Stimulated activated CD4-positive, alpha-beta T cell treated with anti-CD3 and anti-CD28 coated beads, TNF-alpha, amount 100 ng/mL, for 24 hours (primary cell): Measurements from ENCODE around the gene ATP2B1.

Source experiments
- DNase-seq, 3 experiments: peaks; one replicate each; pipeline ENCODE4 v3.0.0-alpha.2; 2020; ENCODE audit warnings: low read depth in 3 of 3

The ATP2B1 gene

DNA sequence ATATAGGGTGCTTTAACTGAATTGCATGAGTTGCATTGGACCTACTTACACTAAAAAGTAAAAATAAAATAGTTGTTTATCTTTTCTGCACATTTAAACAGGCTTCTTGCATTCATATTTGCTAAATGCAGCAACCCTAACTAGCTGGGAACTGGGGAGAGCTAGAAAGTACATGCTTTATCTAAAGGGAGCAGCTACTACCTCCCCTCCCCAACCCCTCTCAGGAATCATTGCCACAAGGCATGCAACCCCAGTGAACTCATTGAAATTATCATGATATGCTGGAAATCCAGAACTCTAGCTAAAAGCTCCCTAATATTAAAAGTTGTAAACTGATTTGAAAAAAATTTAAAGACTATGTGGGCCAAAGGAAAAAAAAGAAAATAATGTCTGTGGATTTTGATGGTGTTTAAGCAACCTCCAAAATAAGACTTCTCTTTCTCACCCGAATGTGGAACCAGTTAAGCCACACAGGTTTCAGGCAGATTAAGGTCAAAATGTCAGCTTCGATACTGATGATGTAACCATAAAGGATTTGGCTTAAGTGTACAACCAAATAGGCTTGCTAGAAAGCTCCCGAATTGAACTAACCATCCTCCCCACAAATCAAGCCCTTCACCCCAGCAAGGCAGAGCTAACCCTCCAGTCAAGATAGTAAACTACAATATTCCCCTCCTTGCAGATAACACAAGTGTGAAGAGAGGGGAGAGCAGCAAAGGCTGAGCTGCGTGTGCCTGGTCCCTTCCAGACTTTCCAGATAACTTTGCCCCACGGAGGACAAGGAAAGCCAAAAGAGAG lies 169.0 kb downstream of the ATP2B1 start:
- DNase-seq: no peak

DNA sequence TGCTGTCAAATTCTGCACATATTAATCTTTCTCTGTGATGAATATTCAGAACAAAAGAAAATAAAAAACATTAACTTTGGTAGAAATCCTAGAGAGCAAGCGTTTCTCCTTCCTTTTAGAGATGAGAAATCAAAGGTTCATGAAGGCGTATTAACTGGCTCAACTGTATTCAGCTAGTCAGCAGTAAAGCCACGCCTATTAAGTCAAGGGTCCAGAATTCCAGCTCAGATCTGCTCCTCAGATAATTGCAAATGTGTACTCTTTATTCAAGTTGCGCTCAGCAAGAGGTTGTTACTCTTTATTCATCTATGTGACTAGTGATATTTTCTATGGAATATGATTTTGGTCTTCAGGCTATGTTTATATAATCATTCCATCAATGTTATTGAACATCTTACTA lies 169.7 kb downstream of the ATP2B1 start:
- no peak for DNase-seq
